HepG2 (cell line): ENCODE results near the gene INAFM2.

Source experiments
- CTCF ChIP-seq: sonication (generic); formaldehyde crosslinking; IDR thresholded peaks from 2 replicates; pipeline ENCODE4 v1.5.0; 2020; ENCODE audit warnings: mild to moderate bottlenecking, missing genetic modification reagents, moderate library complexity
- FOSL1 ChIP-seq: sonication (generic); formaldehyde crosslinking; IDR thresholded peaks from 2 replicates; pipeline ENCODE4 v1.9.0; 2021; ENCODE audit warnings: missing genetic modification reagents, borderline replicate concordance
- NFE2L1 ChIP-seq: sonication (generic); formaldehyde crosslinking; IDR thresholded peaks from 2 replicates; pipeline ENCODE4 v1.4.0; 2020; ENCODE audit warnings: missing genetic modification reagents, mild to moderate bottlenecking, borderline replicate concordance
- PRDM10 ChIP-seq: sonication (generic); formaldehyde crosslinking; IDR thresholded peaks from 2 replicates; pipeline ENCODE4 v1.4.0; 2020; ENCODE audit warnings: low read depth, missing genetic modification reagents
- PREB ChIP-seq: sonication (generic); formaldehyde crosslinking; IDR thresholded peaks from 2 replicates; pipeline ENCODE4 v1.4.0; 2020; ENCODE audit warnings: missing genetic modification reagents
- RFX5 ChIP-seq: IDR thresholded peaks from 2 replicates; pipeline ENCODE4 v1.6.1; 2011; ENCODE audit warnings: low read depth, low read length, improper control_type of control experiment

GRCh38 chr15:40340038-40340739 is 16.7 kb downstream of the INAFM2 start:
- TF ChIP-seq PREB (no peak), PRDM10 (CRISPR knock-in tag) (no peak), FOSL1 (CRISPR knock-in tag) (no peak), CTCF (CRISPR knock-in tag) (no peak; the same call in 1 of the 2 replicates), NFE2L1 (no peak), RFX5 (no peak)
